Sciatic nerve (tissue), 2 donors: ENCODE measurements around the gene TMEM121B. TPM values are rescaled to one million over a fixed set of nuclear protein-coding genes. Genes with fewer than 3 reads are reported as not detected.
"Not testable (repeated sequence)": the region's sequence is repeated elsewhere in the genome, so short reads cannot be mapped to it uniquely, and the experiment has no call there.

Source experiments
- ATAC-seq: fragments of 200-7000 bp; cut with Tn5 transposase; one replicate; pipeline ENCODE4 v1.9.1; 2020; ENCODE audit warnings: mild to moderate bottlenecking, moderate library complexity
- DNase-seq: peaks from one replicate; pipeline ENCODE4 v3.0.0-alpha.2; 2020; ENCODE audit warnings: low spot score
- intact Hi-C: fragments of 100-400 bp; cut with DNase I; formaldehyde crosslinking; loops from one replicate; pipeline ENCODE4 v1.14.2; 2022
- total RNA-seq: library from RNA; stranded (reverse); fragmentation: NEBNext Ultra II Directional; extraction: Animal tissue kit (Norgen Biotek cat#: 25700); gene quantifications from one replicate; pipeline ENCODE4 v1.2.1, GENCODE V29; 2021
- donor health status: DM: no; HTN: no; CAD: no.
- donor health status: DM: no; HTN: no; CAD: no.

Gene TMEM121B
- 0.94 TPM for total RNA-seq

DNA sequence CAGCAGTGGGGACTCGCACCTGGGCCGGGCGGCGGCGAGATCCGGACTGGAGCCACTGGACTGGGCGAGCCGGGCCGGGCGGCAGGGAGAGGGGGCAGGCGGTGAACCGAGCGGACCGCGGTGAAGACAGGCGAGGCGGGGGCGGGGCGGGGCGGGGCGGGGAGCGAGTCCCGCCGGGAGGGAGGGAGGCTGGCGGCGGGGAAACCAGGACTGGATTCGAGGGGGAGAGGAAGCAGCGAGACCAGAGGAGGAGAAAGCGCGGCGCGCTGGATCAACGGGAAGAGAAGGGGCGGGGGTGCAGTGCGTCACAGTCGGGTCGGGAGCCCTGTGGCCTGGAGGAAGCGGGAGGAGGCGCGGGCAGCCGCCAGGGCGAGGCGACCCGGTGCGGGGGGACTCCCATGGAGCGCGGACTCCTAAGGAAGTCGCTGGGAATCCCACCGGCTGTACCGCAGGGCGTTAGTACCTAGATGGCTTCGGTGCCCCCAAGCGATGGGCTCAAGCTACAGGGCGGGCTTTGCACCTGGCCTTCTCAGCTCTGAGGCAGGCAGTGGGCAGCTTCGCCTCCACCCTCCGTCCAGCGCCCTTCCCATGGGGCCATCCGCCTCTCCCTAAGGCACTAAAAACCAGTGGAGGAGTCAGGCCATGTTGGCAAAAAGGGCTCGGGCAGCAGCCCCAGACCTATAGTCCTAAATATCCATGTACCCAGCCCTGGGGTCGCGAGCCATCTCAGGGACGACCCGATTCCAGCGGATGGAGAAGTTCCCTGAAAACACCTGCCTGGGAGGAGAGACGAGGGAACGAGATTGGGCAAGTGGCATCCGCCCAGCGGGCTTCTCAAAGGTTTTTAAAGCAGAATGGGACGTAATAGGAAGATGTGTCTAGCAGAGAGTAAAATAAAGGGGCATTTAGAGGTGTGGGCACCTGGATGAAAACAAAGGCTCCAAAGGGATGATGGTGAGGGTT, at the start of gene TMEM121B:
TMEM121B (minus strand) TSS at position 128 of the 963 bp plus-strand sequence. CDS start 233 bp downstream, outside the sequence.
- ATAC-seq (peak; percentile 73), DNase-seq (peak; percentile 79)
- intact Hi-C loops = no loop called here

DNA sequence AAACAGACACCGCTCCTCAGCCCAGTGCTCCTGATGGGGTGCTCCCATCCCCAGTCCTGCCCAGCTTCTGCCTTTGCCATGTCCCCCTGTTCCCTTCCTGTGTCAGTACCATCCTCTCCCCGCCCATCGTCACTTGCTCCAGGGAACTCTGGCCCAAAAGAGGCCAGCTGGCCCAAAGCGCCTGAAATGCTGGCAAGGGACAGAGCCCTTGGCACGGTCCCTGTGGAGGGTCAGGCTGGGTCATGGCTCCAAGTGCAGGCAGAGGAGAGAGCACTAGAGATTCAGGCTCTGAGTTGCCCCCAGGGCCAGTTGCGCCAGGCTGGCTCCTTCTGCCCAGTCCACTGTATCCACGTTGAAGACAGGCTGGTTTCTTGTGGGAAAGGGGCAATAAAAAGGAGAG, 46.3 kb upstream of the TMEM121B start:
- DNase-seq = no peak
- intact Hi-C loops = no loop called here
- ATAC-seq = no peak

DNA sequence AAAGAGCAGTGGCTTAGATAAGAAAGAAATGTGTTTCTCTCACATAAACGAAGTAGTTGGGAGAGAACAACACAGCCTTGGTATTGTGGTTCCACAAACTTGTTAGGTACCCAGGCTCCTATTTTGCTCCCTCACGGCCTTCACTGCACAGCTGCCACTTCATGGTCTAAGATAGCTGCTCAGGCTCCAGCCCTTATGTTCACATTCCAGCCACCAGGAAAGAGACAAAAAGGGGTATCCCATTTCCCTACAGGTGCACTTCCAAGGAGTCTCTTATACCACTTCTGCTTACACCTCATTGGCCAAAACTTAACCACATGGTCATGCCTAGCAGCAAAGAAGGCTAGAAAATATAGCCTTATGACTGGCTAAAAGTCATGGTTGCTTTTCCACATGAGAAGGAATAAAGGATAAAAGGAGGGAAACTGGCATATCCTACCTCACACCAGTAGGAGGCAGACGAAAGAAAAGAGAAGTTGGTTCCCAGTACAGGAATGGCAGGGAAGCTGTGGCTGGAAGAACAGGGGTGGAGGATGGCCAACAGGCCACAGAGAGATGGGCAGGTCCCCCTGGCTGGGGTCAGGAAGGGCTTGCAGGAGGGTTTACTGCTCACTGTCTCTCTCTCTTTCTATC, 43.3 kb upstream of the TMEM121B start:
- DNase-seq = no peak
- intact Hi-C loops = no loop called here
- ATAC-seq = no peak

DNA sequence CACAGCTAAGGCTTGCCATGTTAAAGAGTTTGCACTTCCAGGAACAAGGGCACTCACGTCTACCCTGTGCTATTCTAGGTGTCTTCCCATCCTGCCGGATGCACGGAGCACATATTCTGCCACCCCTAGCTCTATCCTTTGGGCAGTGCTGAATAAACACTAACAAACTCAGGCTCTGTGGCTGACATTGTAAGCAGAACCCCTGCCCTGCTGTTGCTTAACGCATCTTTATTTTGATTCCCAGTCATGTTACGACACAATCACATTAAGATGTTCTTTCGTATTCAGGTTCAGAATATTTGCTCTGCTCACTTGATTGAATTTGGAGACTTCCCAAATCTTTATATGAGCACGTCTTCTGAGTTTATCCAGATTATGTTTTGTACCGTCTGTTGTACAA, 41.6 kb upstream of the TMEM121B start:
- DNase-seq = no peak
- intact Hi-C loops = no loop called here
- ATAC-seq = no peak

DNA sequence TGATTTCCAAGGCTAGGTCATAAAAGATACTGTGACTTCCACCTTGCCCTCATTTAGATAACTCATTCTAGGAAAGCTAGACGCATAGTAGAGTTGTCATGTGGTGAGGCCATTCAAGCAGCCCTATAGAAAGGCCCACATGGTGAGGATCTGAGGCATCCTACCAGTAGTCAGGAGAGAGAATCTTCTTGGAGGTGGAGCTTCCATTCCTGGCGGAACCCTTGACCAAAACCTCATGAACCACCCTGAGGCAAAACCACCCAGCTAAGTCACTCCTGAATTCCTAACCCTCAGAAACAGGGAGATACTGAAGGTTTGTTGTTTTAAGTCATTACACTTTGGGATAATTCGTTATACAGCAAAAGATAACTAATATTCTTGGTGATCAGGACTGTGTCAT, 40.8 kb upstream of the TMEM121B start:
- ATAC-seq (no peak), DNase-seq (no peak)
- intact Hi-C loops = no loop called here

DNA sequence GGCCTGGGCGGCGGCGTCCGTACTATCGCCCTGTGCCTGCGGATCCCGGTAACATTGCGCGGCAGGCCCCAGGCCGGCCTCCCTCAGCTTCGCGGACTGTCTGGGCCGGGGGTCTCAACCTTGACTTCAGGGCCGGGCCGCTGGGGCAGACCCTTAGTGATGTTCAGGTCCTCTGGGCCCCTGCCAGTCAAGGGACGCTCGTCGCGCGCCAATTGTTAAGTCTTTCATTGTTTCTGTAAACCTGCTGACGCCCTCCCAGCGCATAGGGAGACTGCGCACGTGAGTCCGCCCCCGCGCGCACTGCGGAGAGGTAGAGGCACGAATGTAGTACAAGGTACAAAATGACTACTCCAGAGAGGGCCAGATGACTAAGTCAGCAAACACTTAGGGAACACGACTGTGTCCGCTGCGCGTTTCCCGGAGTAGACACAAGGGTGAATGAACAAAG, 38.4 kb upstream of the TMEM121B start:
- intact Hi-C loops = no loop called here
- DNase-seq (peak; percentile 70), ATAC-seq (peak; percentile 60)

DNA sequence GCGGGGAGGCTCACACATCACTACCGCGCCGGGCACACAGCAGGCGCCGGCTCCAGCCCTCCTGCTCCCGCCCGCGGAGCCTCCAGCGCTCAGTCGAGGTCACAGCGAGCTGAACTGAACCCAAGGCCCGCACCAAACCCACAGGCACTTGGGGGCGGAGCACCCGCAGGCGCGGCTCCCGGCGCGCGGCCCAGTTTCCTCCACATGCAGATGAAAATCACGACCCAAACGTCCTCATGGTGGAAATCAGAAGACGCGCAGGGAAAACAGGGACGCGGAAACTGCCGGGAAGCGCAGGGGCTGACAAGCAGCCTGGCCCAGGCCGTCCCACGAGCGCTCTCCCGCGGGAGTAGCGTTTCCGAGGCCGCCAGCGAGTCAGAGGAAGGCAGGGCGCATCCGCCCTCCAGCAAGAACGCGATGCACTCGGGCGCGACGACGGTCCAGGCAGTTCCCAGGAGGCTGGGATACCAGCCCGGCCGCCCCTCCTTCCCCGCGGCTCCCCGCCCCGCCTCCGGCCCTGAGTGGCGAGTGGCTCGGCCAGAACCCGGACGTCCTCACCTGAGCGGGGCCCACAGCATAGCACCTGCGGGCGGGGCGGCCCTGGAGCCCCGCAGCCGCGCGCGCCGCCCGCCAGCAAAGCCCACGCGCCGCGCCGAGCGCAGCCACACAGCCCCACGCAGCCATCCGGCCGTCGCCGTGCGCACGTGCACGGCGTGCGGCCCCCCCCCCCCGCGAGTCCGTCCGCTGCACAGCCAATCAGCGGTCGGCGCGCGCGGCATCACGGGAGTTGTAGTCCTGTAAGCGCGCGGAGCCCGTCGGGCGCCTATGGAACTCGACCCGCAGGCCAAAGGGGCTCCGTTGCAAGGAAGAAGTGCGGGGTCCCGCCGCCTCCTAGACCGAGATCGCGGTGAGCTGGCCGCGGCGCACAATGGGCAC, 37.7 kb upstream of the TMEM121B start, which contains the start of gene HDHD5:
HDHD5 (minus strand) TSS at position 710 of the 936 bp plus-strand sequence; CDS start at position 684, 26 bp downstream.
- DNase-seq (peak; percentile 94), ATAC-seq (peak; percentile 95)
- intact Hi-C loops = no loop called here

DNA sequence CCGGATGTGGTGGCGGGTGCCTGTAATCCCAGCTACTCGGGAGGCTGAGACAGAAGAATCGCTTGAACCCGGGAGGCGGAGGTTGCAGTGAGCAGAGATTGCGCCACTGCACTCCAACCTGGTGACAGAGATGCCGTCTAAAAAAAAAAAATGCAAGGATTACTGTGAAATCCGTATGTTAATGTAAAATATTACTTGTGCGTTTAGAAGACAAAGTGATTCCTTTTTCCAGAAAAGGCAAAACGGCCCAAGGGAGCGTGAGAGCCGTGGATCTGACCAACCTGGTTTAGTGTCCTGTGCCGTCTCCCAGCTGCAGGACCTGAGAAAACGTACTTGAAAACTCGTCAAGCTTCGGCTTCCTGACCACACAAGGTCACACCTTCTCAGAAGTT, 37.0 kb upstream of the TMEM121B start:
- DNase-seq (no peak), ATAC-seq (no peak)
- intact Hi-C loops = no loop called here

DNA sequence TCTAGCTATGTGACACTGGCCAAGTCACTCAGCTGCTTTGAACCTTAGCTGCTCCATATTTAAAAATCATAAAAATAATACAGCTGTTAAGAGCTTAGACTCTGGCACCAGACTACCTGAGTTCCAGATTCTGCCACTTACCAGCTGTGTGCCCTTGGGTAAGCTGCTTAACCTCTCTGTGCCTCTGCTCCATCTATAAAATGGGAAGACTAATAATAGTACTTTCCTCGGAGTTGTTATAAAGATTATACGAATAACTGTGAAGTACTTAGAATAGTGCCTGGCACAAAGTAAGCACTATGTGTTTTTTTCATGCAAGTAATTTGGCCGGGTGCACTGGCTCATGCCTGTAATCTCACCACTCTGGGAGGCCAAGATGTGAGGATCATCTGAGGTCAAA, 36.6 kb upstream of the TMEM121B start:
- DNase-seq (no peak), ATAC-seq (no peak)
- intact Hi-C loops = no loop called here

DNA sequence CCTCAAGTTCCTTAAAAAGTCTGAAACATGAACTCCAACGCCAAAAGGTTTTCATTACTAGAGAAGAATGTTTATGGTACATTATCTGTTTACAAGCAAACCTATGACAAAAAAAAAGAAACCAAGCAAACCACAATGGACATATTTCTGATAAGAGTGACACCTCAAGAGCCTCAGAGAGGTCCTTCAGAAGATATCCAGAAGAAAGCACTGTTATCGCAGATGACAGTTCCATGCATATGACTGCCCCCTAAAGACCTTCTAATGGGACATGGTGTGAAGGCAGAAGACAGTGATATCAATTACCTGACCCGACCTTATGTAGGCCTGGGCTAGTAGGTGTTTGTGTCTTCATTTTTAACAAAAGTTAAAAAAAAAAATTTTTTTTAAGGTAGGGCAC, 34.8 kb upstream of the TMEM121B start:
- ATAC-seq = no peak
- intact Hi-C loops = no loop called here

DNA sequence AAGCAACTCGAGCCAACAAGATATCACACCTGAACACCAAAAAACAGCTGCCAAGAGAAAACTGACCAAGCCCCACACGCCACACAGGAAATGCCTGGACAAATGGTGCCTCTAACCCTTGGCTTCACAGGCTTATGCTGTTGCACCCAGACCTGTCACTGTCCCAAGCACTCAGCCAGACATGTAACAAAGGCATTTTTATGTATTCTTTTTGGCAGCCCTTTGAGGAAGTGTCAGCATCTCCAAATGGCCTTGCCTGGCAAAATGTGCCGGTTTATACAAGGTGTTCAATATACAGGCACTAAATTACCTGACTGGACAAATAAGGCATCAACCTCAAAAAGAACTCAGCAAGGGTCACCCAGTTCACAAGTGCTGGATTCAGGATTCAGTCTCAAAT, 31.8 kb upstream of the TMEM121B start:
- DNase-seq (no peak), ATAC-seq (no peak)
- intact Hi-C loops = no loop called here

More for the DNA sequence above, 34.8 kb upstream of the TMEM121B start:
- no peak for DNase-seq

DNA sequence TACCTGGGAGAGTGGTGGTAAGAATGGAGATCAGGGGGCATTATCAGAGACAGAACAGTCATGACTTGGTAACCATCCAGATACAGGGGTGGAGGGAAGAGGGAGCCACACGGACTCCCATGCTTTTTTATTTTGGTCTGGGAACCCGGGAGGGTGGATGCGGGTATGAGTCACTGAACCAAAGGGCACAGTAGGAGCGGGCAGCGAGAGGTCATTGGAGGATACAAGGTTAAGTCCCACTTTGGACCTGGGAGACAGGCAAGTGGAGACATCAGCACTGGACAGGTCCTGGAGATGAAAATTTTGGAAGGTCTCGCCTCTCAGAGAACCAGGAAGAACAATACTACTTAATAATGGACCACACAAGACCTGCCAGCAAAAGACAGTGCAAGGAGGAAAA, 31.2 kb upstream of the TMEM121B start:
- DNase-seq (no peak), ATAC-seq (no peak)
- intact Hi-C loops = no loop called here

DNA sequence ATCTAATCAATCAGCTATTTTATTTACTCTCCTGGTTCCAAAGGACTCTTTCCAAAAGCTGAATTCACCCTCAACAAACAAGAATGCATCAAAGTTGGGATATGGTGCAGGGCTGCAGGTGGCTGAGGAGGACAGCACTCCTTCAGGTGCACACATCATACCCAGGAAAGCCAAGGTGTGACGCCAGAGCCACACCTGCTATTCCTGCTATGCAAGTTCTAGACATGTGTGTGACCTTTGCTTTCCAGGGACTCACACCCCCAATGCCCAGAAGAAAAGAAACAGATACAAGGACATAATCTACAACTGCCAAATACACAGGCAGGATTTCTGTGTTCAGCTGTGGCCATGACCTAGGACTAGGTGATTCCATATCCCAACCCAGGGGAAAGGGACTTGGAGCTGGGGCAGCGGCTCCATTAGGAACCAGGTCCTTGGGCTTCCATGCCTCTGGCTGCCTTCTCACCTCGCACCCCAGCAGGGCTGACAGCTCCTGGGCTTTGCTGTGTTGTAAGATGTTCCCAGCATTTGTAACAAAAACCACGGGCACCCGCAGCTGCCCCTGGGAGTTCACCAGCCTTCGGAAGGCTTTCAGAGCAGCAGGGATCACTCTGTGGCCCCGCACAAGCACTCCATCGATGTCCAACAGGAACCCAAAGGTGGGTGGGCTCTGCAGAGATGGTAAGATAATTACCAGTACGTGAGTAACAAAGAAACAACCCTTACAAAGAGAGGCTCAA, 28.1 kb upstream of the TMEM121B start:
- intact Hi-C loops = no loop called here
- DNase-seq (no peak), ATAC-seq (no peak)

DNA sequence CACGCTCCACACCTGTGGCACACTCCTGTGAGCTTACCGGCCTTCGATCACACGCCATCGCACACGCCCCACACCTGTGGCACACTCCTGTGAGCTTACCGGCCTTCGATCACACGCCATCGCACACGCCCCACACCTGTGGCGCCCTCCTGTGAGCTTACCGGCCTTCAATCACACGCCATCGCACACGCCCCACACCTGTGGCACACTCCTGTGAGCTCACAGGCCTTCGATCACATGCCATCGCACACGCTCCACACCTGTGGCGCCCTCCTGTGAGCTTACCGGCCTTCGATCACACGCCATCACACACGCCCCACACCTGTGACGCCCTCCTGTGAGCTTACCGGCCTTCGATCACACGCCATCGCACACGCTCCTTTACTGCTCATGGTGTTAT, 26.3 kb upstream of the TMEM121B start:
- ATAC-seq, intact Hi-C loops, DNase-seq: not testable (repeated sequence)

DNA sequence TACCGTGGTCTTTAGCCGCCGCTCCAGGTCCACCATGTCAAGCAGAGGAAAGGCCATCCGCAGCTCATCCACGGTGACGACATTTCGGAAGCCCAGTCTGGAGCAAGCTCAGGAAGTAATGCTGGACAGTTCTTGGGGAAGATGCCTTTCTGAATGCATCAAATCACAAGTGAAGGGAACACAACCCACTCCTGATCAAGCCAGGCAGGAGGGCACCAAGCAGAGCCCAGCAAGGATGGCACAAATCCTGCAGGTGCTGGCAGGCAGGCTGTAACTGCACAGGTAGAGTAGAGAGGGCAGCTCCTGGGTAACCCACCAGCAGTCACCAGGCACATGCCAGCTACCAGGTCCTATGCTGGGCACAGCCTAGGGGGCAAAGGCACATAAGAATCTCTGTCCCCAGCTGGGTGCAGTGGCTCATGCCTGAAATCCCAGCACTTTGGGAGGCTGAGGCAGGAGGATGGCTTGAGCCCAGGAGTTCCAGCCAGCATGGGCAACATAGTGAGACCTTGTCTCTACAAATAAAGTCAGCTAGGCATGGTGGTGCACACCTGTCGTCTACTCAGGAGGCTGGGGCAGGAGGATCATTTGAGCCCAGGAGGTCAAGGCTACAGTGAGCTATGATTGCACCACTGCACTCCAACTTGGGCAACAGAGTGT, 24.0 kb upstream of the TMEM121B start:
- ATAC-seq = no peak
- intact Hi-C loops = no loop called here
- DNase-seq = no peak

DNA sequence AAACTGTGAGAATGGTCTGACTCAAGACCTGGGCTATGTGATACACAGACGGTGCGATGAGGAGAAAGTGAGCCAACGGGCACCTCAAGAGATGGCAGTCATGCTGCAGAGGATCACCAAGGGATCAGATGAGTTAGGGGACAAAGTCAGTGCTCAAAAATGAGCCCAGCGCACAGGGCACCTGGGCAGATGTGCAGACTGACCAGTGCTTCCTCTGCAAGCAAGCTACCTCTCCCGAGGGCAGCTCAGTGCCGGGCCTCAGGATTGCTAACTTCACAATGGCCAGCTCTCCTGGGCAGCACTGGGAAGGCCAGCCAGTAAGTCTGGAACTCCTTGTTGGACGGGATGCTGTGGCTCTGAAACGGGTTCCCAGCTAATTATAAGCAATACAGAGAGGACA, 22.7 kb upstream of the TMEM121B start:
- ATAC-seq (no peak), DNase-seq (no peak)
- intact Hi-C loops = no loop called here

DNA sequence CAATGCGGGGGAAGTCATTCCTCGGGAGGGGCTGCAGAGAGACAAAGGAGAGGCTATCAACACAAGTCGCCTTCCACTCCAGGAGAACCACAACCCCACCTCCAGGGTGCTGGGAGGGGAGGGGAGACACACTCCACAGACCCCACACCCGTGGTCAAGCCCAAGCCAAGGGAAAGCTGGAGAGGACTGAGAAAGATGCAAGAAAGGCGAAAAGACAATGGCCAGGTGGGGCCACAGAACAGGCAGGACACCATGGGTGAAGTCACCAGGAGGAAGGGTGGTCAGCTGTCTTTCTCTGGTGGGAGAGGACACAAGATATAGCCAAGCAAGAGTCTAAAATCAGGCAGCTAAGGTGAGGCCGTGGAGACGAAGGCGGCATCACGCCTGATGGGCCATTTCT, 21.9 kb upstream of the TMEM121B start:
- ATAC-seq = no peak
- intact Hi-C loops = no loop called here
- DNase-seq = no peak
